22Rv1 (cell line): ENCODE data around the gene BAD.

Source experiments
- ZFX ChIP-seq: fragments of 450-650 bp; IDR thresholded peaks from 2 replicates; pipeline ENCODE4 v1.6.1; 2017; ENCODE audit warnings: antibody characterized with exemption, borderline replicate concordance
- TF ChIP-seq, protein P1 (sequence below): fragments of 450-650 bp; IDR thresholded peaks from 2 replicates; pipeline ENCODE4 v1.5.1; 2017; ENCODE audit warnings: mild to moderate bottlenecking

DNA sequence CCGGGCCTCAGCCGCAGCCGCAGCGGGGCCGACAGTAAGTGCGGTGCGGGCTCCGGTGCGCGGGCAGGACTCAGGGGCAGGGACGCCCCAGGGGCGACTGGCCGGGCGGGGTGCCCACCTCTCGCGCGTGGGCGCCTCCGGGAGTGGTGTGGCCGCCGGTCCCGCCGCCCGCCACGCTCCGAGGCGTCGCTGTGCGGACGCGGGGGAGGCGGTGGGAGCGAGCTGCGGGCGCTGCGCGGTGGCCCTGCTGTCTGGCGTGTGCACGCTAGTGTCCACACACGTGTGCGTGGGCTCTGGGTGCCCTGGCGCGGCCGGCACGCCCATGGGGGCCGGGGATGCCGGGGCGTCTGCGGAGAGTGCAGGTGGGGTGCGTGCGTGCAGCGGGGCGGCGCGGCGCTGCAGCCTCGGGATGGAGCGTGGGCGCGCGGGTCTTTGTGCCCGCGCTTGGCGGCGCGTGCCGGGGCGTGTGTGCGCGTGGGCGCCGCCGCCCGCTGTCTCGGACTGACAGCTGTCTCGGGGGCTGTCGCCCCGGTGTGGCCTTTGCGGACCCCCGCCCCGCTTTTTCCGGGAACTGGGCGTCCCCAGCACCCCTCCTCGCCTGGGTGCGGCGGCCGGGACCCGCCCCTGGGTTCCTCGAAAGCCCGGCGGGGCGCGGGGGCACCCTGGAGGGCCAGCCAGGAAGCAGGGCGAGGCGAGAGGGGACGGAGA lies 7.4 kb upstream of the BAD start:
- TF ChIP-seq, protein P1, sequence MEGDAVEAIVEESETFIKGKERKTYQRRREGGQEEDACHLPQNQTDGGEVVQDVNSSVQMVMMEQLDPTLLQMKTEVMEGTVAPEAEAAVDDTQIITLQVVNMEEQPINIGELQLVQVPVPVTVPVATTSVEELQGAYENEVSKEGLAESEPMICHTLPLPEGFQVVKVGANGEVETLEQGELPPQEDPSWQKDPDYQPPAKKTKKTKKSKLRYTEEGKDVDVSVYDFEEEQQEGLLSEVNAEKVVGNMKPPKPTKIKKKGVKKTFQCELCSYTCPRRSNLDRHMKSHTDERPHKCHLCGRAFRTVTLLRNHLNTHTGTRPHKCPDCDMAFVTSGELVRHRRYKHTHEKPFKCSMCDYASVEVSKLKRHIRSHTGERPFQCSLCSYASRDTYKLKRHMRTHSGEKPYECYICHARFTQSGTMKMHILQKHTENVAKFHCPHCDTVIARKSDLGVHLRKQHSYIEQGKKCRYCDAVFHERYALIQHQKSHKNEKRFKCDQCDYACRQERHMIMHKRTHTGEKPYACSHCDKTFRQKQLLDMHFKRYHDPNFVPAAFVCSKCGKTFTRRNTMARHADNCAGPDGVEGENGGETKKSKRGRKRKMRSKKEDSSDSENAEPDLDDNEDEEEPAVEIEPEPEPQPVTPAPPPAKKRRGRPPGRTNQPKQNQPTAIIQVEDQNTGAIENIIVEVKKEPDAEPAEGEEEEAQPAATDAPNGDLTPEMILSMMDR: no peak
- TF ChIP-seq ZFX: no peak
